ENCODE results near the gene EHMT1.

DNA sequence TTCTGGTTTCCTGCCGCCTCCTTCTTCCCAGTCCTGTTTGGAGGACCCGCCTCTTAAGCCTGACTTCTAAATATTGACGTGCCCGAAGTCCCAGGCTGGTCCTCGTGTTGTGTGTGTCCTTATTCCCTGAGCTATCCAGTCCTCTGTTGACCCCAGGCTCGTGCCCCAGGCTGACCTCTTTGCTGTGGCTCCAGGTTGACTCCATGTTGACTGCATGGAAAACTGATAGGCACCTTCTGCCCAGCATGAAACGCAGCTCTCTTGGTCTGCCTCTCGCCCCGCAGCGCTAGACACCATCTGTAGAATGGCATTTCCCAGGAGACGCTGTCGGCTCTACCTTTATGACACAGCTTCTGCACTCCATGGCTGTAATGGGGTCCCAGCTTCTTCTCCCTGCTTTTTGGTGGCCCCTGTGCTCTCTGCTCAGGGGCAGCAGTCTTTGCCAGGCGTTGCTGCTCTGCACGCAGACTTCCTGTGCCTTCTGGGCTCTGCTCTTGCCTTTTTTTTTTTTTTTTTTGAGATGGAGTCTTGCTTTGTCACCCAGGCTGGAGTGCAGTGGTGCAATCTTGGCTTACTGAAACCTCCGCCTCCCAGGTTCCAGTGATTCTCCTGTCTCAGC, 28.4 kb downstream of the EHMT1 start:
- TF ChIP-seq POLR2A (IDR thresholded peaks at IDR 0.05), result no peak
- TF ChIP-seq, protein P1, sequence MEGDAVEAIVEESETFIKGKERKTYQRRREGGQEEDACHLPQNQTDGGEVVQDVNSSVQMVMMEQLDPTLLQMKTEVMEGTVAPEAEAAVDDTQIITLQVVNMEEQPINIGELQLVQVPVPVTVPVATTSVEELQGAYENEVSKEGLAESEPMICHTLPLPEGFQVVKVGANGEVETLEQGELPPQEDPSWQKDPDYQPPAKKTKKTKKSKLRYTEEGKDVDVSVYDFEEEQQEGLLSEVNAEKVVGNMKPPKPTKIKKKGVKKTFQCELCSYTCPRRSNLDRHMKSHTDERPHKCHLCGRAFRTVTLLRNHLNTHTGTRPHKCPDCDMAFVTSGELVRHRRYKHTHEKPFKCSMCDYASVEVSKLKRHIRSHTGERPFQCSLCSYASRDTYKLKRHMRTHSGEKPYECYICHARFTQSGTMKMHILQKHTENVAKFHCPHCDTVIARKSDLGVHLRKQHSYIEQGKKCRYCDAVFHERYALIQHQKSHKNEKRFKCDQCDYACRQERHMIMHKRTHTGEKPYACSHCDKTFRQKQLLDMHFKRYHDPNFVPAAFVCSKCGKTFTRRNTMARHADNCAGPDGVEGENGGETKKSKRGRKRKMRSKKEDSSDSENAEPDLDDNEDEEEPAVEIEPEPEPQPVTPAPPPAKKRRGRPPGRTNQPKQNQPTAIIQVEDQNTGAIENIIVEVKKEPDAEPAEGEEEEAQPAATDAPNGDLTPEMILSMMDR (IDR thresholded peaks at IDR 0.05 in 4 of 5, conservative IDR thresholded peaks at IDR 0.05 in 1 of 5), result no peak
